ENCODE results near the gene PHACTR3. TPM values are rescaled to one million over a fixed set of nuclear protein-coding genes. Genes with fewer than 3 reads are reported as not detected.

PHACTR3 gene
- total RNA-seq, 1 experiment from 2014 or later, result not detected

DNA sequence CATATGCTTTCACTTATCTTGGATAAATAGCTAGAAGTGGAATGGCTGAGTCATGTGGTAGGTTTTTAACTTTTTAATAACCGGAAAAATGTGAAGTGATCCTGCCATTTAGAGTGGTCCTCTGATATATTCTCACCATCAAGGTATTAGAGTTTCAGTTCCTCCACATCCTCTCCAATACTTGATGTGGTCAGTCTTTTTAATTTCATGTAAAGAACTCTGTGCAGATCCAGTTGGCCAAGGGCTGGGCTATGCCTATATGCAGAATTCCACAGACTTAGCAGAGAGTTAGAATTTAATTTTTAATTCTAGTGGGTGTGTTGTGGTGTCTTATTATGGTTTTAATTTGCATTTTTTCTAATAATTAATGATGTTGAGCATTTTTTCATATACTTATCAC lies 188.0 kb downstream of the PHACTR3 start:
- H3K9ac ChIP-seq (ENCODE audit: low read length), result no peak overlapping the region
- H3K27ac ChIP-seq (ENCODE audit: low read depth, low read length), result no peak overlapping the region
- H3K27me3 ChIP-seq (ENCODE audit: insufficient read depth, low read length), result peaks cover 19% of the 10 kb centered on the region
- intact Hi-C loops (cut with micrococcal nuclease), result no loop called here
- no peaks in the 10 kb centered on the region for H3K9me3 ChIP-seq (ENCODE audit: control insufficient read depth in 1 of 2, insufficient read depth in 1 of 2, low read depth in 1 of 2, low read length in 2 of 2)
- no peaks in the 10 kb centered on the region for H3K36me3 ChIP-seq (ENCODE audit: control insufficient read depth in 1 of 2, insufficient read depth in 2 of 2, low read length in 2 of 2)
- no peak overlapping the region for H3K4me2 ChIP-seq (ENCODE audit: low read length)
- no peaks in the 10 kb centered on the region for H3K79me2 ChIP-seq (ENCODE audit: insufficient read depth, low read length)
- TF ChIP-seq, protein P1, sequence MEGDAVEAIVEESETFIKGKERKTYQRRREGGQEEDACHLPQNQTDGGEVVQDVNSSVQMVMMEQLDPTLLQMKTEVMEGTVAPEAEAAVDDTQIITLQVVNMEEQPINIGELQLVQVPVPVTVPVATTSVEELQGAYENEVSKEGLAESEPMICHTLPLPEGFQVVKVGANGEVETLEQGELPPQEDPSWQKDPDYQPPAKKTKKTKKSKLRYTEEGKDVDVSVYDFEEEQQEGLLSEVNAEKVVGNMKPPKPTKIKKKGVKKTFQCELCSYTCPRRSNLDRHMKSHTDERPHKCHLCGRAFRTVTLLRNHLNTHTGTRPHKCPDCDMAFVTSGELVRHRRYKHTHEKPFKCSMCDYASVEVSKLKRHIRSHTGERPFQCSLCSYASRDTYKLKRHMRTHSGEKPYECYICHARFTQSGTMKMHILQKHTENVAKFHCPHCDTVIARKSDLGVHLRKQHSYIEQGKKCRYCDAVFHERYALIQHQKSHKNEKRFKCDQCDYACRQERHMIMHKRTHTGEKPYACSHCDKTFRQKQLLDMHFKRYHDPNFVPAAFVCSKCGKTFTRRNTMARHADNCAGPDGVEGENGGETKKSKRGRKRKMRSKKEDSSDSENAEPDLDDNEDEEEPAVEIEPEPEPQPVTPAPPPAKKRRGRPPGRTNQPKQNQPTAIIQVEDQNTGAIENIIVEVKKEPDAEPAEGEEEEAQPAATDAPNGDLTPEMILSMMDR (IDR thresholded peaks at IDR 0.05 in 2 of 3, conservative IDR thresholded peaks at IDR 0.05 in 1 of 3; ENCODE audit: borderline replicate concordance in 1 of 3, insufficient read depth in 1 of 3, low read depth in 2 of 3, low read length in 2 of 3), result no peak
- TF ChIP-seq EZH2 (IDR thresholded peaks at IDR 0.05) (no peak), YY1 (IDR thresholded peaks at IDR 0.05; ENCODE audit: extremely low read depth, insufficient replicate concordance, low read depth, low read length) (no peak), ZNF274 (IDR thresholded peaks at IDR 0.05; ENCODE audit: low read depth, low read length) (no peak), SRF (IDR thresholded peaks at IDR 0.05; ENCODE audit: low read depth) (no peak), FOSL1 (IDR thresholded peaks at IDR 0.05; ENCODE audit: low read depth) (no peak), SIN3A (IDR thresholded peaks at IDR 0.05; ENCODE audit: low read depth) (no peak), SP1 (IDR thresholded peaks at IDR 0.05; ENCODE audit: low read depth) (no peak), EGR1 (IDR thresholded peaks at IDR 0.05; ENCODE audit: low read depth) (no peak), TCF7L2 (IDR thresholded peaks at IDR 0.05; ENCODE audit: borderline replicate concordance, extremely low read depth, insufficient read depth, insufficient read length) (no peak), POLR2A (IDR thresholded peaks at IDR 0.05; ENCODE audit: borderline replicate concordance, extremely low read depth, insufficient read depth, insufficient read length) (no peak), CEBPB (IDR thresholded peaks at IDR 0.05; ENCODE audit: low read depth) (no peak), ZFX (IDR thresholded peaks at IDR 0.05) (no peak), ELF1 (IDR thresholded peaks at IDR 0.05; ENCODE audit: borderline replicate concordance, low read depth) (no peak), POLR2AphosphoS5 (IDR thresholded peaks at IDR 0.05; ENCODE audit: low read depth, low read length) (no peak)
- TF ChIP-seq, protein P2, sequence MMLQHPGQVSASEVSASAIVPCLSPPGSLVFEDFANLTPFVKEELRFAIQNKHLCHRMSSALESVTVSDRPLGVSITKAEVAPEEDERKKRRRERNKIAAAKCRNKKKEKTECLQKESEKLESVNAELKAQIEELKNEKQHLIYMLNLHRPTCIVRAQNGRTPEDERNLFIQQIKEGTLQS (IDR thresholded peaks at IDR 0.05), result no peak
- TF ChIP-seq, protein P3, sequence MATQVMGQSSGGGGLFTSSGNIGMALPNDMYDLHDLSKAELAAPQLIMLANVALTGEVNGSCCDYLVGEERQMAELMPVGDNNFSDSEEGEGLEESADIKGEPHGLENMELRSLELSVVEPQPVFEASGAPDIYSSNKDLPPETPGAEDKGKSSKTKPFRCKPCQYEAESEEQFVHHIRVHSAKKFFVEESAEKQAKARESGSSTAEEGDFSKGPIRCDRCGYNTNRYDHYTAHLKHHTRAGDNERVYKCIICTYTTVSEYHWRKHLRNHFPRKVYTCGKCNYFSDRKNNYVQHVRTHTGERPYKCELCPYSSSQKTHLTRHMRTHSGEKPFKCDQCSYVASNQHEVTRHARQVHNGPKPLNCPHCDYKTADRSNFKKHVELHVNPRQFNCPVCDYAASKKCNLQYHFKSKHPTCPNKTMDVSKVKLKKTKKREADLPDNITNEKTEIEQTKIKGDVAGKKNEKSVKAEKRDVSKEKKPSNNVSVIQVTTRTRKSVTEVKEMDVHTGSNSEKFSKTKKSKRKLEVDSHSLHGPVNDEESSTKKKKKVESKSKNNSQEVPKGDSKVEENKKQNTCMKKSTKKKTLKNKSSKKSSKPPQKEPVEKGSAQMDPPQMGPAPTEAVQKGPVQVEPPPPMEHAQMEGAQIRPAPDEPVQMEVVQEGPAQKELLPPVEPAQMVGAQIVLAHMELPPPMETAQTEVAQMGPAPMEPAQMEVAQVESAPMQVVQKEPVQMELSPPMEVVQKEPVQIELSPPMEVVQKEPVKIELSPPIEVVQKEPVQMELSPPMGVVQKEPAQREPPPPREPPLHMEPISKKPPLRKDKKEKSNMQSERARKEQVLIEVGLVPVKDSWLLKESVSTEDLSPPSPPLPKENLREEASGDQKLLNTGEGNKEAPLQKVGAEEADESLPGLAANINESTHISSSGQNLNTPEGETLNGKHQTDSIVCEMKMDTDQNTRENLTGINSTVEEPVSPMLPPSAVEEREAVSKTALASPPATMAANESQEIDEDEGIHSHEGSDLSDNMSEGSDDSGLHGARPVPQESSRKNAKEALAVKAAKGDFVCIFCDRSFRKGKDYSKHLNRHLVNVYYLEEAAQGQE (IDR thresholded peaks at IDR 0.05; ENCODE audit: low read depth), result no peak
- TF ChIP-seq, protein P4, sequence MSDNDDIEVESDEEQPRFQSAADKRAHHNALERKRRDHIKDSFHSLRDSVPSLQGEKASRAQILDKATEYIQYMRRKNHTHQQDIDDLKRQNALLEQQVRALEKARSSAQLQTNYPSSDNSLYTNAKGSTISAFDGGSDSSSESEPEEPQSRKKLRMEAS (IDR thresholded peaks at IDR 0.05), result no peak
- TF ChIP-seq, protein P5, sequence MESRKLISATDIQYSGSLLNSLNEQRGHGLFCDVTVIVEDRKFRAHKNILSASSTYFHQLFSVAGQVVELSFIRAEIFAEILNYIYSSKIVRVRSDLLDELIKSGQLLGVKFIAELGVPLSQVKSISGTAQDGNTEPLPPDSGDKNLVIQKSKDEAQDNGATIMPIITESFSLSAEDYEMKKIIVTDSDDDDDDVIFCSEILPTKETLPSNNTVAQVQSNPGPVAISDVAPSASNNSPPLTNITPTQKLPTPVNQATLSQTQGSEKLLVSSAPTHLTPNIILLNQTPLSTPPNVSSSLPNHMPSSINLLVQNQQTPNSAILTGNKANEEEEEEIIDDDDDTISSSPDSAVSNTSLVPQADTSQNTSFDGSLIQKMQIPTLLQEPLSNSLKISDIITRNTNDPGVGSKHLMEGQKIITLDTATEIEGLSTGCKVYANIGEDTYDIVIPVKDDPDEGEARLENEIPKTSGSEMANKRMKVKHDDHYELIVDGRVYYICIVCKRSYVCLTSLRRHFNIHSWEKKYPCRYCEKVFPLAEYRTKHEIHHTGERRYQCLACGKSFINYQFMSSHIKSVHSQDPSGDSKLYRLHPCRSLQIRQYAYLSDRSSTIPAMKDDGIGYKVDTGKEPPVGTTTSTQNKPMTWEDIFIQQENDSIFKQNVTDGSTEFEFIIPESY (IDR thresholded peaks at IDR 0.05; ENCODE audit: extremely low read depth, insufficient replicate concordance, low read length), result no peak
- no TSS peak for BruUV-seq (replicated peaks)
- H4K20me1 ChIP-seq (ENCODE audit: insufficient read depth), result no peaks in the 10 kb centered on the region
- no peak overlapping the region for H3K4me3 ChIP-seq (replicated peaks in 1 of 2; ENCODE audit: low read depth in 1 of 2, low read length in 2 of 2)
- RAD21 ChIA-PET (ENCODE audit: low non-redundant PET in 1 of 2, low total read pairs in 2 of 2, uncharacterized antibody in 2 of 2, unreplicated experiment in 2 of 2), result no interaction called here
- CTCF ChIA-PET, result no interaction called here
- POLR2A ChIA-PET, result no interaction called here
- DNase-seq (ENCODE audit: low read depth, low spot score) (no peak), ATAC-seq (no peak)
- H3K9me2 ChIP-seq (ENCODE audit: insufficient read depth), result no peaks in the 10 kb centered on the region
- no peaks in the 10 kb centered on the region for H3K4me1 ChIP-seq (ENCODE audit: control insufficient read depth in 1 of 2, insufficient read depth in 2 of 2, low read length in 2 of 2)
- no peak overlapping the region for H2AFZ ChIP-seq (ENCODE audit: low read depth, low read length, poor library complexity, severe bottlenecking)

Data from HCT116 (cell line).